GM23338 (cell line): ENCODE measurements around the gene ABHD12. TPM values are rescaled to one million over a fixed set of nuclear protein-coding genes. Genes with fewer than 3 reads are reported as not detected.

ENCODE experiments used
- ATAC-seq: fragments of 200-7000 bp; cut with Tn5 transposase; 3 replicates; pipeline ENCODE4 v1.9.1; 2020
- DNase-seq: peaks from one replicate; pipeline ENCODE4 v3.0.0-alpha.2; 2015; ENCODE audit warnings: low spot score
- H2AFZ ChIP-seq: fragments of 200-600 bp; sonication (generic); 2 replicates; pipeline ENCODE4 v1.8.0; 2016; ENCODE audit warnings: antibody characterized with exemption, mild to moderate bottlenecking, moderate library complexity
- H3F3A ChIP-seq: fragments of 200-600 bp; sonication (generic); replicated peaks from 2 replicates; pipeline ENCODE4 v1.8.0; 2017; ENCODE audit warnings: antibody characterized with exemption, mixed run types, low read depth
- H3K27ac ChIP-seq: fragments of 200-600 bp; sonication (generic); 2 replicates; pipeline ENCODE4 v1.6.1; 2016; ENCODE audit warnings: low read depth
- H3K27me3 ChIP-seq: fragments of 200-600 bp; sonication (generic); 2 replicates; pipeline ENCODE4 v1.8.0; 2016; ENCODE audit warnings: mild to moderate bottlenecking, mixed run types, moderate library complexity; ENCODE audit not compliant: insufficient read depth
- H3K36me3 ChIP-seq: fragments of 200-600 bp; sonication (generic); 2 replicates; pipeline ENCODE4 v1.8.0; 2016; ENCODE audit warnings: mild to moderate bottlenecking; ENCODE audit not compliant: insufficient read depth
- H3K4me1 ChIP-seq: fragments of 200-600 bp; sonication (generic); 2 replicates; pipeline ENCODE4 v1.8.0; 2016; ENCODE audit warnings: mild to moderate bottlenecking, moderate library complexity; ENCODE audit not compliant: insufficient read depth
- H3K4me2 ChIP-seq: fragments of 200-600 bp; sonication (generic); 2 replicates; pipeline ENCODE4 v1.7.1; 2017; ENCODE audit warnings: mixed run types
- H3K4me3 ChIP-seq: fragments of 200-600 bp; sonication (generic); 2 replicates; pipeline ENCODE4 v1.6.1; 2016; ENCODE audit warnings: mixed run types
- H3K79me2 ChIP-seq: fragments of 200-600 bp; sonication (generic); replicated peaks from 2 replicates; pipeline ENCODE4 v1.8.0; 2017; ENCODE audit warnings: mild to moderate bottlenecking; ENCODE audit not compliant: insufficient read depth
- H3K9me2 ChIP-seq: fragments of 200-600 bp; sonication (generic); 2 replicates; pipeline ENCODE4 v1.8.0; 2017; ENCODE audit not compliant: insufficient read depth
- H4K20me1 ChIP-seq: fragments of 200-600 bp; sonication (generic); replicated peaks from 2 replicates; pipeline ENCODE4 v1.8.0; 2017; ENCODE audit warnings: mild to moderate bottlenecking; ENCODE audit not compliant: insufficient read depth
- H3K27ac Mint-ChIP-seq: 2 replicates; pipeline ENCODE4 v1.8.0; 2020; ENCODE audit warnings: inconsistent platforms, mild to moderate bottlenecking, moderate library complexity, mixed read lengths
- H3K27me3 Mint-ChIP-seq: 3 replicates; pipeline ENCODE4 v1.8.0; 2022; ENCODE audit warnings: low read depth, mild to moderate bottlenecking, moderate library complexity, mixed read lengths, inconsistent platforms; ENCODE audit not compliant: insufficient read depth, poor library complexity
- H3K36me3 Mint-ChIP-seq: 3 replicates; pipeline ENCODE4 v1.8.0; 2021; ENCODE audit warnings: low read depth, mild to moderate bottlenecking, inconsistent platforms, moderate library complexity, mixed read lengths
- H3K4me1 Mint-ChIP-seq: 3 replicates; pipeline ENCODE4 v1.8.0; 2020; ENCODE audit warnings: mild to moderate bottlenecking, inconsistent platforms, mixed read lengths
- H3K4me3 Mint-ChIP-seq: 3 replicates; pipeline ENCODE4 v1.8.0; 2021; ENCODE audit warnings: moderate library complexity, mild to moderate bottlenecking, inconsistent platforms, mixed read lengths
- H3K9me3 Mint-ChIP-seq: 3 replicates; pipeline ENCODE4 v1.8.0; 2020; ENCODE audit warnings: moderate library complexity, mild to moderate bottlenecking, inconsistent platforms, mixed read lengths
- CTCF ChIP-seq, 2 experiments: fragments of 200-600 bp in 1 of 2; sonication (generic) in 1 of 2; conservative IDR thresholded peaks; 2 replicates each; pipeline versions ENCODE4 v1.5.1 to v1.6.1; 2016 to 2017; ENCODE audit warnings: antibody characterized with exemption in 2 of 2, low read depth in 2 of 2, mild to moderate bottlenecking in 2 of 2, moderate library complexity in 1 of 2
- EZH2phosphoT487 ChIP-seq: fragments of 200-600 bp; sonication (generic); IDR thresholded peaks from one replicate; pipeline ENCODE4 v1.8.1; 2018; ENCODE audit warnings: antibody characterized with exemption; ENCODE audit not compliant: unreplicated experiment
- JUNB ChIP-seq: IDR thresholded peaks from one replicate; pipeline ENCODE4 v1.6.1; 2016; ENCODE audit warnings: antibody characterized with exemption; ENCODE audit not compliant: unreplicated experiment
- NANOG ChIP-seq: IDR thresholded peaks from 2 replicates; pipeline ENCODE4 v1.6.1; 2016; ENCODE audit warnings: antibody characterized with exemption, borderline replicate concordance
- POLR2AphosphoS5 ChIP-seq: IDR thresholded peaks from 2 replicates; pipeline ENCODE4 v1.6.1; 2016; ENCODE audit warnings: antibody characterized with exemption, low read depth
- REST ChIP-seq: IDR thresholded peaks from one replicate; pipeline ENCODE4 v1.6.1; 2018; ENCODE audit warnings: antibody characterized with exemption; ENCODE audit not compliant: unreplicated experiment
- ZNF114 ChIP-seq: fragments of 250-450 bp; sonication (Bioruptor Pico); IDR thresholded peaks from 2 replicates; pipeline ENCODE4 v1.5.0; 2020; ENCODE audit warnings: mild to moderate bottlenecking, moderate library complexity
- ZNF331 ChIP-seq: fragments of 250-450 bp; sonication (Bioruptor Pico); IDR thresholded peaks from 2 replicates; pipeline ENCODE4 v1.5.0; 2020; ENCODE audit warnings: low read depth, mild to moderate bottlenecking, moderate library complexity
- polyA plus RNA-seq: library from polyadenylated mRNA; unstranded; fragments of >200 nt; fragmentation: Nextera tagmentation; extraction: Ambion mirVana; gene quantifications from 2 replicates; pipeline ENCODE4 v1.2.1, GENCODE V29; 2016
- total RNA-seq: library from RNA; depleted of rRNA; stranded (reverse); fragments of >200 nt; shearing (Covaris generic); gene quantifications from 2 replicates; pipeline ENCODE4 v1.2.3, GENCODE V29; 2014

Gene ABHD12
- total and polyA plus RNA-seq, 2 experiments from 2014 or later: 40.2 to 57.8 TPM

DNA sequence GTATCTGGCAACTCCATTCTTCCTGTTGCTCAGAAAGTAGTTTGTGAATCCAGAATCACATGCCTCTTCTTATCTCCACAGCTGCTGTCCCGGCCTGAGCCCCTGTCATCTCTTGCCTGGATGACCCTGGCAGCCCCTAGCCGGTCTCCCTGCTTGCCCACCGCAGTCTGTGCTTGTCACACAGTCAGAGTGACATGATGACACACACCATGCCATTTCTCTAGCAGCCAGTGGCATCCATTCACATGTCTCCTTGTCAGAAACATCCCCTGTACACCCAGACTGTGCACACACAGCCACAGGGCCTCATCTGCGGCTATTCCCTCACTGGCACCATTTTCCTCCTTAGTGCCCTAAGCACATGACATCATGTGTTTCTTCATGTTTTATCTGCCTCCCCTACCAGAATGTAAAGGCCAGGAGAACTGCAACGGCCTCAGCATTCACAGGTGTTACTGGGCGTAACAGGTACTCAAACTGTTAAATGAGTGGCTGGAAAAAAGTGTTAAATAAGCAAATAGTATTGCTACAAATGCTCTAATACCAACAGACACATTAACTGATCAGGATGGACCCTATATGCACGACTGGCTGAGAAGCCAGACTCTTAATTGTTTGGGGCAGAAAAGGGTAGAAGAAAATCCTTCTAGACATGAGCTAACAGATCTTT is 9.6 kb downstream of the ABHD12 start:
- 0 out of 2 replicates have a peak, but pooled peaks cover 4% of the 10 kb centered on the region for H3F3A ChIP-seq
- no peaks in the 10 kb centered on the region for H3K27me3 ChIP-seq
- H3K27ac Mint-ChIP-seq: no peak overlapping the region
- H3K27ac ChIP-seq: no peak overlapping the region
- peaks cover 38% of the 10 kb centered on the region for H4K20me1 ChIP-seq
- TF ChIP-seq CTCF (conservative IDR thresholded peaks at IDR 0.05; ENCODE audit: low read depth in 2 of 2) (no peak), ZNF114 (CRISPR knock-in tag) (no peak), NANOG (no peak), JUNB (no peak), EZH2phosphoT487 (no peak), REST (no peak), ZNF331 (no peak)
- no peak overlapping the region for H3K4me2 ChIP-seq
- ATAC-seq: no peak
- DNase-seq: no peak
- peaks cover 23% of the 10 kb centered on the region; the same call in 2 of the 3 replicates for H3K36me3 Mint-ChIP-seq
- no peak overlapping the region for H3K4me3 ChIP-seq
- peaks cover 4% of the 10 kb centered on the region for H3K27me3 Mint-ChIP-seq
- H3K4me1 Mint-ChIP-seq: peaks cover 3% of the 10 kb centered on the region; the same call in 2 of the 3 replicates
- peaks cover 99% of the 10 kb centered on the region for H3K79me2 ChIP-seq
- no peaks in the 10 kb centered on the region for H3K36me3 ChIP-seq
- H3K4me3 Mint-ChIP-seq: no peak overlapping the region
- no peaks in the 10 kb centered on the region for H3K4me1 ChIP-seq
- H2AFZ ChIP-seq: no peak overlapping the region
- no peaks in the 10 kb centered on the region for H3K9me3 Mint-ChIP-seq
- no peaks in the 10 kb centered on the region for H3K9me2 ChIP-seq

DNA sequence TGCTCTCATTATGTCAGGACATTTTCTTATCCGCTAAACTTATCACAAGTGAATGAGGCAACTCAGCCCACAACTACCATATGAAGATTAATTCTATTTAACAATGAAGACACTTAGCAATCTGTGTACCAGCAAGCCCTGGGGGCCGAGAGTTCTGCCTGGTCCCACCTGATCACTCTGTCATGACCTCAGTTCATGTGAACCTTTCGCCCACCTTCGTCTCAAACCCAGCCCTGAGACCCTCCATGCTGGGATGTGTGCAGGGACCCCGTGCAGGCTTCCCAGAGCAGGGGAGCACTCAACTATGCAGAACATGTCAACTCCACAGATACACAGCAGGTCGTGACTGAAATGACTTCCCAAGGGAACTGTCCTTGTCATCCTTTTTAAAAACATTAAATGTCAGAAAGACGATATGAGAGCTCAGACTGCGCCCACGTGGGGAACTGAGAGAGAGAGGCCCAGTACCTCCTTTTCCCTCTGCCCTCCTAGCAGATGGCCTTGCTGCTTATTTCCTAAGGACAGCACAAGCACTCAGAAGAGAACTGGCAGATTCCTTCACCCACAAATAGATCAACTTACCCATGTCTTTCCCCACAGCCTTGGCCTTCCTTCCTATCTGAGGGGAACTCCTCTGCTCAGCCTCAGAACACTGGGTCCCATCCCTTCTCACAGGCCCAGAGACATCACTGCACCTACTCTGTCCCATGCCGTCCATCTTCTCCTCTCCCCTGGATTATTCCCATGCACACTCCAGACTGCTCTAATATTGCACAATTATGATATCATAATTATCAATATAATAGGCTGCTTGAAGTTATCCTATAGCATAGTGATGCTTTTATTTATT is 11.5 kb downstream of the ABHD12 start:
- Mint-ChIP-seq H3K27me3 (peaks cover 1% of the 10 kb centered on the region), H3K27ac (no peak overlapping the region), H3K4me3 (no peak overlapping the region), H3K4me1 (peaks cover 3% of the 10 kb centered on the region; the same call in 2 of the 3 replicates), H3K9me3 (no peaks in the 10 kb centered on the region; the same call in 2 of the 3 replicates), H3K36me3 (peaks cover 30% of the 10 kb centered on the region)
- Histone ChIP-seq H3F3A (0 out of 2 replicates have a peak, but pooled peaks cover 4% of the 10 kb centered on the region), H3K36me3 (no peaks in the 10 kb centered on the region), H3K79me2 (peaks cover 99% of the 10 kb centered on the region), H3K27me3 (no peaks in the 10 kb centered on the region), H3K4me3 (no peak overlapping the region), H3K4me1 (no peaks in the 10 kb centered on the region), H3K27ac (no peak overlapping the region), H3K9me2 (peaks cover 4% of the 10 kb centered on the region; the same call in 1 of the 2 replicates), H4K20me1 (peaks cover 43% of the 10 kb centered on the region), H2AFZ (no peak overlapping the region), H3K4me2 (no peak overlapping the region)
- ATAC-seq: no peak
- no peak for DNase-seq
- TF ChIP-seq POLR2AphosphoS5: no peak
- no peak for TF ChIP-seq JUNB
- TF ChIP-seq REST: no peak
